ENCODE results near the gene PGPEP1. TPM values are rescaled to one million over a fixed set of nuclear protein-coding genes. Genes with fewer than 3 reads are reported as not detected.

Gene PGPEP1
- total RNA-seq, 1 donor from 2014 or later = 32.1 TPM

DNA sequence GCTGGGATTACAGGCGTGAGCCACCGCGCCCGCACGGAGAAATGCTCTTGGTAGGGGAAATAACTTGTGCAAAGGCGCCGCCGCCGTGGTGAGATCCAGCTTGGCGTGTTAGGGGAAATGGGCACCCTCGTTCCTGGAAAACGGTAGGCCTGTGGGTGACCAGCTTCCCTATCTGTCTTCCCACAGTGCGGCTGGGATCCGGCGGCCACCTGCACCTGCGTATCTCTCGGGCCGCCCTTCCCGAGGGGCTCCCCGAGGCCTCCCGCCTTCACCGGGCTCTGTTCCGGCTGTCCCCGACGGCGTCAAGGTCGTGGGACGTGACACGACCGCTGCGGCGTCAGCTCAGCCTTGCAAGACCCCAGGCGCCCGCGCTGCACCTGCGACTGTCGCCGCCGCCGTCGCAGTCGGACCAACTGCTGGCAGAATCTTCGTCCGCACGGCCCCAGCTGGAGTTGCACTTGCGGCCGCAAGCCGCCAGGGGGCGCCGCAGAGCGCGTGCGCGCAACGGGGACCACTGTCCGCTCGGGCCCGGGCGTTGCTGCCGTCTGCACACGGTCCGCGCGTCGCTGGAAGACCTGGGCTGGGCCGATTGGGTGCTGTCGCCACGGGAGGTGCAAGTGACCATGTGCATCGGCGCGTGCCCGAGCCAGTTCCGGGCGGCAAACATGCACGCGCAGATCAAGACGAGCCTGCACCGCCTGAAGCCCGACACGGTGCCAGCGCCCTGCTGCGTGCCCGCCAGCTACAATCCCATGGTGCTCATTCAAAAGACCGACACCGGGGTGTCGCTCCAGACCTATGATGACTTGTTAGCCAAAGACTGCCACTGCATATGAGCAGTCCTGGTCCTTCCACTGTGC is 47.9 kb downstream of the PGPEP1 start:
- Mint-ChIP-seq H3K4me1 (ENCODE audit: unreplicated experiment) (peaks cover 8% of the 10 kb centered on the region), H3K27me3 (ENCODE audit: unreplicated experiment) (peaks cover 9% of the 10 kb centered on the region), H3K27ac (ENCODE audit: unreplicated experiment) (no peak overlapping the region), H3K9me3 (ENCODE audit: unreplicated experiment) (no peaks in the 10 kb centered on the region), H3K4me3 (ENCODE audit: unreplicated experiment) (no peak overlapping the region), H3K36me3 (ENCODE audit: low read depth, unreplicated experiment) (no peaks in the 10 kb centered on the region)
- TF ChIP-seq, protein P1, sequence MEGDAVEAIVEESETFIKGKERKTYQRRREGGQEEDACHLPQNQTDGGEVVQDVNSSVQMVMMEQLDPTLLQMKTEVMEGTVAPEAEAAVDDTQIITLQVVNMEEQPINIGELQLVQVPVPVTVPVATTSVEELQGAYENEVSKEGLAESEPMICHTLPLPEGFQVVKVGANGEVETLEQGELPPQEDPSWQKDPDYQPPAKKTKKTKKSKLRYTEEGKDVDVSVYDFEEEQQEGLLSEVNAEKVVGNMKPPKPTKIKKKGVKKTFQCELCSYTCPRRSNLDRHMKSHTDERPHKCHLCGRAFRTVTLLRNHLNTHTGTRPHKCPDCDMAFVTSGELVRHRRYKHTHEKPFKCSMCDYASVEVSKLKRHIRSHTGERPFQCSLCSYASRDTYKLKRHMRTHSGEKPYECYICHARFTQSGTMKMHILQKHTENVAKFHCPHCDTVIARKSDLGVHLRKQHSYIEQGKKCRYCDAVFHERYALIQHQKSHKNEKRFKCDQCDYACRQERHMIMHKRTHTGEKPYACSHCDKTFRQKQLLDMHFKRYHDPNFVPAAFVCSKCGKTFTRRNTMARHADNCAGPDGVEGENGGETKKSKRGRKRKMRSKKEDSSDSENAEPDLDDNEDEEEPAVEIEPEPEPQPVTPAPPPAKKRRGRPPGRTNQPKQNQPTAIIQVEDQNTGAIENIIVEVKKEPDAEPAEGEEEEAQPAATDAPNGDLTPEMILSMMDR (IDR thresholded peaks at IDR 0.05; ENCODE audit: unreplicated experiment) = peak; percentile 100
- peak; percentile 93 for DNase-seq (ENCODE audit: low spot score)

DNA sequence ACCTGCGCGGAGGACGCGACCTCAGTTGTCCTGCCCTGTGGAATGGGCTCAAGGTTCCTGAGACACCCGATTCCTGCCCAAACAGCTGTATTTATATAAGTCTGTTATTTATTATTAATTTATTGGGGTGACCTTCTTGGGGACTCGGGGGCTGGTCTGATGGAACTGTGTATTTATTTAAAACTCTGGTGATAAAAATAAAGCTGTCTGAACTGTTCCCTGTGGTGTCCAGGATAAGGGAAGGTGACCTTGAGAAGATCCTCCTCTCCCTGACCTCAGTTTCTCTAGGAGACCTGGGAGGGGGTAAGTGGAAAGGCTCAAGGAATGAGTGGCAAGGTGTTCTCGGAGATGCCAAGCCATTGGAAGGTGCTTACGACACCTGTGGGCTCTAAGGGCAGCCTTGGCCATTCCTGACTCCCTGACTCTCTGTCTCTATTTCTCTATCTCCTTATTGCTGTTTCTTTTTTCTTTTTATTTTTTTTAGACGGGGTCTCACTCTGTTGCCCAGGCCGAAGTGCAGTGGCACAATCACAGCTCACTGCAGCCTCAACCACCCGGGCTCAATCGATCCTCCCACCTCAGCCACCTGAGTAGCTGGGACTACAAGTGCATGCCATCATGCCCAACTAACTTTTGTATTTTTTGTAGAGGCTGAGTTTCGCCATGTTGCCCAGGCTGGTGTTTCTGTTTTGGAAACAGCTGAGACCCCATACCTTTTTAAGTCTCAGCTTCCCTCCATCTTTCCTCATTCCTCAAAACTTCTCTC is 48.7 kb downstream of the PGPEP1 start:
- H3K27ac Mint-ChIP-seq (ENCODE audit: unreplicated experiment) = no peak overlapping the region
- peaks cover 8% of the 10 kb centered on the region for H3K4me1 Mint-ChIP-seq (ENCODE audit: unreplicated experiment)
- H3K36me3 Mint-ChIP-seq (ENCODE audit: low read depth, unreplicated experiment) = no peaks in the 10 kb centered on the region
- H3K4me3 Mint-ChIP-seq (ENCODE audit: unreplicated experiment) = no peak overlapping the region
- TF ChIP-seq, protein P1 (IDR thresholded peaks at IDR 0.05; ENCODE audit: unreplicated experiment) = no peak
- DNase-seq (ENCODE audit: low spot score) = no peak
- H3K9me3 Mint-ChIP-seq (ENCODE audit: unreplicated experiment) = no peaks in the 10 kb centered on the region
- H3K27me3 Mint-ChIP-seq (ENCODE audit: unreplicated experiment) = peaks cover 9% of the 10 kb centered on the region

DNA sequence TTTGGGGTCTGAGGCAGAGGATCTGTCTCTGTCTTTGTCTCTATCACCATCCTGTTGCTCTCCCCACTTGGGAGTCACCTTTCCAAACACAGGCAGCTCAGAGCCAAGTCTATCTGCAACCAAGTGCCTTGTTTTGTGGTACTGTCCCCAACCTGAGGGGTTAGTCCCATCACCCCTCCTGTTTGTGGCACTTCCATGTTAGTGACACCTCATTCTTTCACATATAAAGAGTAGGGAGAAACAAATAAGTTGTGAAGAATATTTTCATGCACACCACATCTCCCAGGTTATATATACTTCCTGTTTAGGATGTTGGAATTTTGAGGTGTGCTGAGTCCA is 49.3 kb downstream of the PGPEP1 start:
- peaks cover 8% of the 10 kb centered on the region for H3K4me1 Mint-ChIP-seq (ENCODE audit: unreplicated experiment)
- no peak overlapping the region for H3K27ac Mint-ChIP-seq (ENCODE audit: unreplicated experiment)
- H3K27me3 Mint-ChIP-seq (ENCODE audit: unreplicated experiment) = peaks cover 9% of the 10 kb centered on the region
- H3K36me3 Mint-ChIP-seq (ENCODE audit: low read depth, unreplicated experiment) = no peaks in the 10 kb centered on the region
- no peaks in the 10 kb centered on the region for H3K9me3 Mint-ChIP-seq (ENCODE audit: unreplicated experiment)
- no peak overlapping the region for H3K4me3 Mint-ChIP-seq (ENCODE audit: unreplicated experiment)
- DNase-seq (ENCODE audit: low spot score) = no peak
- TF ChIP-seq, protein P1 (IDR thresholded peaks at IDR 0.05; ENCODE audit: unreplicated experiment) = no peak

DNA sequence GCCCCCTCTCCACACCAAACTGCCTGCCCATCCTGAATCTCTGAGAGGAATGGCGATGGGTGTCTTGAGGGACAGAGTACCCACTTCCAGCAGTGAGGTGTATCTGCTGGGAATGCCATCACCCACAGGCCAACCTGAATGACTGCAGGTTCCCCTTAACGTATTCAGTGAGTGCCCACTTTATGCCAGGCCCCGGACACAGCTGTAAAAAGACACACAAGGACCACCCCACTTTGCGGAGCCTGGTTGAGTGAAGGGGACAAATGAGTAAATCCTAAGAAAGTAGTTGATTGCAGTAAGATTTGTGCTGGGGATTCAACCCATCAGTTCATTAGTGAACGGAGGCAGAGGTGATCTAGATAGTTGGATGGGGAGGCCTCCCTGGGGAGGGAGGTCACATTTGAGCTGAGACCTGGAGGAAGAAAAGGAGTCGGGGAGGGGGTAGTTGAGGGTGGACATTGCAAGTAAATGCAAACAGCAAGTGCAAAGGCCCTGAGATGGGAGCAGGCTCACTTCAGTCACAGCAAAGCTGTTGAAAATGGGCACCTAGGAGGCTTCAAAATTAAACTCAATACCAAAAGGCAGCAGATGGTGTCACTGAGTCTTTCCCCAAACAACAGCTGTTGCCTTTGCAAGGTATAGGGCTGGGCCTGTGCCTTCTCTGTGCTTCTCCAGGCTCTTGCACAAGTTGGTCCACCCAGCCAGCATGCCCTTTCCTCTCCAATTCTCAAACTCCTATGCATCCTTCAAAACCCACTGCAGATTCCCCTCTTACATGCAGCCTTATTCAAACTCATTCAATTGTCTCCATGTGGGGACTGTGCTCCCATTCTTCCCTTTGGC is 49.9 kb downstream of the PGPEP1 start:
- Mint-ChIP-seq H3K27ac (ENCODE audit: unreplicated experiment) (no peak overlapping the region), H3K36me3 (ENCODE audit: low read depth, unreplicated experiment) (no peaks in the 10 kb centered on the region), H3K9me3 (ENCODE audit: unreplicated experiment) (no peaks in the 10 kb centered on the region), H3K27me3 (ENCODE audit: unreplicated experiment) (peaks cover 8% of the 10 kb centered on the region), H3K4me3 (ENCODE audit: unreplicated experiment) (no peak overlapping the region), H3K4me1 (ENCODE audit: unreplicated experiment) (peaks cover 6% of the 10 kb centered on the region)
- TF ChIP-seq, protein P1 (IDR thresholded peaks at IDR 0.05; ENCODE audit: unreplicated experiment) = no peak
- no peak for DNase-seq (ENCODE audit: low spot score)
